Activated T-cell treated with anti-CD3 and anti-CD28 coated beads, Interleukin-2, amount 50 U/mL, for 48 hours (primary cell): Measurements from ENCODE around the gene TUBA4A.
"Not testable (repeated sequence)": the region's sequence is repeated elsewhere in the genome, so short reads cannot be mapped to it uniquely, and the experiment has no call there.

Source experiments
- DNase-seq, 2 experiments: peaks; one replicate each; pipeline ENCODE4 v3.0.0-alpha.2; 2020

The TUBA4A gene

DNA sequence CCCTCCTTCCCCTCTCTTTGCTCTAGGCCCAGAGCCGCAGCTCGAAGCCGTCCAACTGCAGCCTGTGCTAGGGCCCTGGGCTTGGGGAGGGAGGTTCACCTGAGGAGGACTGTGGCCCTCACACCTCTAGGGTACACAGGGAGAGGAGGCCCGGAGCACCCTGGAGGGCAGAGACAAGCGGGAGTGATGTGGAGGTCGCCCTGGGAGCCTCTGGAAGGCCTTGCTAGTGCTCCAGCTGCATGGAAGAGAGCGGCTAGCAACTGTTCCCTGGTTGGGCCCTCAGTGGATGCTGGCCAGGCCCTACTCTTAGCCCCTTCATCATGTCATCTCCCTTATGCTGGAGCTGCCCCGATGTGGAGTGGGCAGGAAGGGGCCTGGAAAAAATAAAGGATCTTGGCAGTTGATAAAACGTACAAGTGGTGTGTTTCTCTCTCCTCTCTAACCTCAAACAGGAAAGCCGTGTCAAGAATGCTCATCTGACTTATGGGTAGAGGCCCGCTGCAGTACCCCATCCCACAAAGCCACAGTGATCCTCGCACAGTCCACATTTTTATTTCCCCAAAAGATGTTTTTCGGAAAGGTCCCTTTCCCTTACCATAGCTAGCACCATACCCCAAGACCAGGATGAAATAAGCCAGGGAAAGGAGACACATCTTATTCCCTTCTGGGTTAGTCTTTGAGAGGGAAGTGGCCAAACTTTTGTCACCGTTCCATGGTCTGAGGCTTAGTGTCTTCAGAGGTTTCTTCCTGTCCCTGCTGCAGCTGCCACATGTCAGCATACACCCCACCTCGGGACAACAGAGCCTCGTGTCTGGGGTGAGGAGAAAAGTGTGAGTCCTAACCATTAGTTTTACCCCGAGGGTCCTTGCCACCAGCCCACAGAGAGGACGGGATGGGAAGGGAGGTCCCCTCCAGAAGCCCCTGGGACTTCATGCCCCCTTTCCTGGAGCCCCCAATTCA is 44.2 kb downstream of the TUBA4A start:
- DNase-seq, result no peak

DNA sequence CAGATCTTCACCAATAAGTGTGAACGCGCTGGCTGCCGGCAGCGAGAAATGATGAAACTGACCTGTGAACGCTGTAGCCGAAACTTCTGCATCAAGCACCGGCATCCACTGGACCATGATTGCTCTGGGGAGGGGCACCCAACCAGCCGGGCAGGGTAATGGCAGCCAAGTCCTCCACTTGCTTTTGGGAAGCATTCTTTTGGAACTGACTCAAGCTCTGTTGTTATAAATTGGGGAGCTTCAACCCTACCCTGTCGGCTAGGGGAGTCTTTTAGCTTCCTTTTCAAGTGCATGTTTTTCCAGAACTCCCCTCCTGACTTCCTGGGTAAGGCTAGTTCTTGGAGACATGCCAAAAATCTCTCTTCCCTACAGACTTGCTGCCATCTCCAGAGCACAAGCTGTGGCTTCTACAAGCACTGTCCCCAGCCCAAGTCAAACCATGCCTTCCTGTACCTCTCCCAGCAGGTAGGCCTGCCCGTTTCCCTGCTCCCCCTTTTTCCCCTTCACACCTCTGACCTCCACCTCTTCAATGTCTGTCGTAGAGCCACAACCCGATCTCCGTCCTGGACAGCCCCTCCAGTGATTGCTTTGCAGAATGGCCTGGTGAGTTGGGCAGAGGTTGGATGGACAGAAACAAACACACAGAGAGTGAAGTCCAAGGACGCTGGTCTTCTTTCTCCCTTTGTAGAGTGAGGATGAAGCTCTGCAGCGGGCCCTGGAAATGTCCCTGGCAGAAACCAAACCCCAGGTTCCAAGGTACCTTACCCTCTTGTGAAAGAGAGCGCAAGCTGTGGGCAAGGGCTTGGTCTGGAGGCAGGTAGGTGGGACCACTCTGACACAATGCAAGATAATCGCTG is 45.6 kb downstream of the TUBA4A start:
- no peak for DNase-seq

DNA sequence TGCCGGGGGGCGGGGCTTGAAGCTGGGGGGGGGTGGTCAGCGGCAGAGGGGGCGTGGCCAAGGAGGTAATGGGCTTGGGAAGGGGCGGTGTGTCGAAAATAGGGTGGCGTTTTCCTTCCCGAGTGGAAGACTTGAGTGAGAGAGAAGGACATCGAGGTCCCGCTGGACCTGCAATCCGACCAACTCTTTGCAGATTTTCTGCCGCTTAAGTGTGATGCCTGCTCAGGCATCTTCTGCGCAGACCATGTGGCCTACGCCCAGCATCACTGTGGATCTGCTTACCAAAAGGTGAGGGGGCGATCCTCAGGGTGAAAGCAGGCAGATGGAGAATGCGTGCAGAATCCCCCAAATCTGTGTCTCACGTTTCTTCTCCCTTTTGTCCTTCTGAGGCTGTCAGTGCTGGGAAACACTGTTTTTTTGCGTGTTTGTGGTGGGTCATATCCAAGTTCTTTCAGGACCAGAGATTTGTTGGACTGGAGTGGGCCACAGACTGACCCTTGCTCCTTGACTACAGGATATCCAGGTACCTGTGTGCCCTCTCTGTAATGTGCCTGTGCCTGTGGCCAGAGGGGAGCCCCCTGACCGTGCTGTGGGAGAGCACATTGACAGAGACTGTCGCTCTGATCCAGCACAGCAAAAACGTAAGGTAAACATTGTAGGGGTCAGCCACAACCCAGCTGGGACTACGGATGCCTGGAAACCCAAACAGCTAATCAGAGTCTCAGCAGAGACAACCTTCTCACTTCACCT is 46.4 kb downstream of the TUBA4A start:
- DNase-seq, result no peak

DNA sequence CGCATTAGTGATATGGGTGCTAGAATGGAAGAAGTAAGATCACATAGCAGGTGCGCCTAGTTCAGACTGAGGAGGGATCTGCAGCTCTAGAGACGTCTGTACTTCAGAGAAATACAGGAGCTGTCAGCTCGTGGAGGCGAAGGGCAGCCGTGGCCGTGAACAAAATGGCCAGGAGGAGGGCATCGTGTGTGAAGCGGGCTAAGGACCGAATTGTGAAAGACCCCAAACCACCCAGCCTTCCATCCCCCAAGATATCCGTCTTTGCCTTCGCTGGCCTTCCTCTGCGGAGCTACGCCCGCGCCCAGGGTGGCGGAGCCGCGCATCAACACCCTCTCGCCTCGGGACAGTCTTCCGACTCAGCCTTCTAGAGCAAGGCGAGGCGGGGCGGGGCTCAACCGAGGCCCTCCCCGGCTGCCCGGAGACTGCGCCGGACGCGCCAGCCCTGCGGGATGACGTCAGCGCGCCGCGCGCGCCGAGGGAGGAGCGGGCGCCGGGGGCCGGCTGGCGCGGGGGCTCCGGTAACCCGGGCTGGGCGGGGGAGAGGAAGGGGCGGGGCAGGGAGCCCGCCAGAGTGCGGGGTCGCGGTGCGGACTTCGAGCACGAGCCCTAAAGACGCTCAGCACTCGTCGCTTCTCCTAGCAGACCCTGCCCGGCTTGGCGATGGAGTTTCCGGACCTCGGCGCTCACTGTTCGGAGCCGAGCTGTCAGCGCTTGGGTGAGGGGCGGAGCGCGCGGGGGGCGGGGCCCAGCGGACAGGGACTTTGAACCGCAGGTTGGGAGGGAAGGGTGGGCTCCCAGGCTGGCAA is 47.2 kb downstream of the TUBA4A start, which contains the start of gene ZFAND2B:
Gene ZFAND2B, plus strand, starts transcription at position 455 of the 806 bp plus-strand sequence. Its CDS starts 206 bp downstream, at position 661.
- DNase-seq, result peak; percentile 95 to 96

GRCh38 chr2:219205981-219206327 is 47.8 kb downstream of the TUBA4A start:
- no peak for DNase-seq

- DNase-seq, result no peak
Observed at GRCh38 chr2:219205165-219205538, 48.6 kb downstream of the TUBA4A start.

DNA sequence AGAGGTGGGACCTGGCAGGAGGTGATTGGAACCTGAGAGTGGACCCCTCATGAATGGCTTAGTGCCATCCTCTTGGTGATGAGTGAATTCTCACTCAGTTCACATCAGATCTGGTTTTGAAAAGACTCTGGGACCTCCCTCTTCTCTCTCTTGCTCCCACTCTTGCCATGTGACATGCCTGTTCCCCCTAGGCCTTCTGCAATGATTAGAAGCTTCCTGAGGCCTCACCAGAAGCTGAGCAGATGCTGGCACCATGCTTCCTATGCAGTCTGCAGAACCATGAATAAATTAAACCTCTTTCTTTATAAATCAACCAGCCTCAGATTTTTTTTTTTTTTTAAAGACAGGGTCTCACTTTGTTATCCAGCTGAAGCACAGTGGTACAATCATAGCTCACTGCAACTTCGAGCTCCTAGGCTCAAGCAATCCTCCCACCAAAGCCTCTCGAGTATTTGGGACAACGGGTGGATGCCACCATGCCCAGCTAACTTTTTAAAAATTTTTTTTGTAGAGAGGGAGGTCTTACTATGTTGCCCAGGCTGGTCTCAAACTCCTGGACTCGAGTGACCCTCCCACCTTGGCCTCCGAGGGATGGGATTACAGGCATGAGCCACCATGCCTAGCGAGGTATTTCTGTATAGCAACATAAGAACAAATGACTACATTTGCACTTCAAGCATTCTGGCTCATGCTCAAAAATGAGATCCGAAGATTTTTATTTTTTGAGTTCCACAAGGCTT is 49.1 kb downstream of the TUBA4A start:
- DNase-seq, result no peak

GRCh38 chr2:219201331-219201730 is 52.4 kb downstream of the TUBA4A start:
- not testable (repeated sequence) for DNase-seq

GRCh38 chr2:219200502-219201326 is 53.0 kb downstream of the TUBA4A start:
- peak; percentile 62 to 70 for DNase-seq
